WTC11 (cell line): ENCODE data around the gene ACTN2.

ENCODE experiments used
- ATF3 ChIP-seq: sonication (generic); formaldehyde crosslinking; conservative IDR thresholded peaks from 2 replicates; pipeline ENCODE4 v1.8.1; 2022; ENCODE audit warnings: mild to moderate bottlenecking, missing genetic modification reagents
- ESRRA ChIP-seq: sonication (generic); formaldehyde crosslinking; IDR thresholded peaks from 2 replicates; pipeline ENCODE4 v1.8.1; 2022; ENCODE audit warnings: mild to moderate bottlenecking, missing genetic modification reagents, borderline replicate concordance
- JUN ChIP-seq: sonication (generic); formaldehyde crosslinking; IDR thresholded peaks from 2 replicates; pipeline ENCODE4 v1.8.0; 2023; ENCODE audit warnings: mild to moderate bottlenecking, missing genetic modification reagents
- TF ChIP-seq, protein P1 (sequence below): fragments of 200-600 bp; IDR thresholded peaks from 2 replicates; pipeline ENCODE4 v1.8.0; 2022; ENCODE audit warnings: antibody characterized with exemption

GRCh38 chr1:236808564-236809130 is 122.3 kb downstream of the ACTN2 start:
- TF ChIP-seq, protein P1, sequence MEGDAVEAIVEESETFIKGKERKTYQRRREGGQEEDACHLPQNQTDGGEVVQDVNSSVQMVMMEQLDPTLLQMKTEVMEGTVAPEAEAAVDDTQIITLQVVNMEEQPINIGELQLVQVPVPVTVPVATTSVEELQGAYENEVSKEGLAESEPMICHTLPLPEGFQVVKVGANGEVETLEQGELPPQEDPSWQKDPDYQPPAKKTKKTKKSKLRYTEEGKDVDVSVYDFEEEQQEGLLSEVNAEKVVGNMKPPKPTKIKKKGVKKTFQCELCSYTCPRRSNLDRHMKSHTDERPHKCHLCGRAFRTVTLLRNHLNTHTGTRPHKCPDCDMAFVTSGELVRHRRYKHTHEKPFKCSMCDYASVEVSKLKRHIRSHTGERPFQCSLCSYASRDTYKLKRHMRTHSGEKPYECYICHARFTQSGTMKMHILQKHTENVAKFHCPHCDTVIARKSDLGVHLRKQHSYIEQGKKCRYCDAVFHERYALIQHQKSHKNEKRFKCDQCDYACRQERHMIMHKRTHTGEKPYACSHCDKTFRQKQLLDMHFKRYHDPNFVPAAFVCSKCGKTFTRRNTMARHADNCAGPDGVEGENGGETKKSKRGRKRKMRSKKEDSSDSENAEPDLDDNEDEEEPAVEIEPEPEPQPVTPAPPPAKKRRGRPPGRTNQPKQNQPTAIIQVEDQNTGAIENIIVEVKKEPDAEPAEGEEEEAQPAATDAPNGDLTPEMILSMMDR = no peak
- TF ChIP-seq ATF3 (CRISPR knock-in tag) = no peak
- TF ChIP-seq ESRRA = no peak
- TF ChIP-seq JUN = no peak
